Inflammatory macrophage (primary cell): ENCODE measurements around the gene DEAF1.
A peak's percentile ranks its signal among the peaks of the same experiment; 100 is the strongest.

Experiments
- DNase-seq, 2 donors: peaks; one replicate each; pipeline ENCODE4 v3.0.0-alpha.2; 2020 to 2022

DEAF1 gene

DNA sequence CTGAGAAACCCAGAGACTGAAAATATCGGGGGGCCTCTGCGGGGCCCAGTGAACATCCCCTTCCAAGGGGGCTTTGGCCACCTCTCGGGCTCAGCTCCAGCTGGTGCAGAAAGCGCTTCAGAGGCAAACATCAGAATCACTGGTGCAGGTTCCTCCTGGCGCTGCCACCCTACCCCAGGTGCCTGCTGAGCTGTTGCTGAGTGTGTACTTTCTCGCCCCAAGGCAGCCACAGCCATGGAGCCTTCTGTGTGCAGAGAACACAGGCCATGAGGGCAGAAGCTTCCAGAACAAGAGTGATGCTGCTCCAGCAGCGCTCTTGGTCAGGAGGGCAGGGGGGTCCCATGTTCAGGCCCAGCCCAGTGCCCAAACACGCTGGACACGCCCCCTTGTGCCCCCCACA lies 51.7 kb downstream of the DEAF1 start:
- DNase-seq: no peak

DNA sequence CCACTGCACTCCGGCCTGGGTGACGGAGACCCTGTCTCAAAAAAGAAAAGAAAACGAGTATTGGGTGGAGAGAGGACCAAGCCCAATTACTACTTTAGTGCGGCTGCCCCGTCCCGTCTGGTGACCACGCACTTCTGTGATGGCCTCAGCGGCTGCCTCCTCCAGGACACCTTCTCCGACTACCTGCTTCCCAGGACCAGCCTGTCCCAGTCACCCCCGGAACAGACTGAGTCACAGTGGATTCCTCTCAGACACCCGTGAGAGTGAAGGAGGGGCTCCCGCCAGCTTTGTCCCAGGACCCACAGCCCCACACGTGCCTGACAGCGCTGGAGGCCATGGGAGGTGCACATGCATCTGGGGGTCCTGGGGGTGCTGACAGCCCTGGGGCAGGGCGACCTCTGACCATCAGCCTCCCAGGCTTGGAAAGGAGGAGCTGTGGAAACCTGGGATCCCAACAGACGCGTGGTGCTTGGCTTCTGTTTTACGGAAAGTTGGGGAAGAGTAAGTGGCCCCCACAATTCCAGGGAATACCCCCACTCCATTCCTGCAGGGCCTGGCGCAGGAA lies 53.1 kb downstream of the DEAF1 start:
- no peak for DNase-seq

DNA sequence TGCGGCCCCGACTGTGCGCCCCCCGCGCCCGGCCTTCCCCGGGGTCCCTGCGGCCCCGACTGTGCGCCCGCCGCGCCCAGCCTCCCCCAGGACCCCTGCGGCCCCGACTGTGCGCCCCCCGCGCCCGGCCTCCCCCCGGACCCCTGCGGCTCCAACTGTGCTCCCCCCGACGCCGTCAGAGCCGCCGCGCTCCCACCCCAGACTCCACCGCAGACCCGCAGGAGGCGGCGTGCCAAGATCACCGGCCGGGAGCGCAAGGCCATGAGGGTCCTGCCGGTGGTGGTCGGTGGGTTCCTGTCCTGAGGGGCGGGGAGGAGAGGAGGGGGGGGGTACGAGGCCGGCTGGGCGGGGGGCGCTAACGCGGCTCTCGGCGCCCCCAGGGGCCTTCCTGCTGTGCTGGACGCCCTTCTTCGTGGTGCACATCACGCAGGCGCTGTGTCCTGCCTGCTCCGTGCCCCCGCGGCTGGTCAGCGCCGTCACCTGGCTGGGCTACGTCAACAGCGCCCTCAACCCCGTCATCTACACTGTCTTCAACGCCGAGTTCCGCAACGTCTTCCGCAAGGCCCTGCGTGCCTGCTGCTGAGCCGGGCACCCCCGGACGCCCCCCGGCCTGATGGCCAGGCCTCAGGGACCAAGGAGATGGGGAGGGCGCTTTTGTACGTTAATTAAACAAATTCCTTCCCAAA lies 54.9 kb downstream of the DEAF1 start:
- DNase-seq: peak in 1 of 2 donors; percentile 41

DNA sequence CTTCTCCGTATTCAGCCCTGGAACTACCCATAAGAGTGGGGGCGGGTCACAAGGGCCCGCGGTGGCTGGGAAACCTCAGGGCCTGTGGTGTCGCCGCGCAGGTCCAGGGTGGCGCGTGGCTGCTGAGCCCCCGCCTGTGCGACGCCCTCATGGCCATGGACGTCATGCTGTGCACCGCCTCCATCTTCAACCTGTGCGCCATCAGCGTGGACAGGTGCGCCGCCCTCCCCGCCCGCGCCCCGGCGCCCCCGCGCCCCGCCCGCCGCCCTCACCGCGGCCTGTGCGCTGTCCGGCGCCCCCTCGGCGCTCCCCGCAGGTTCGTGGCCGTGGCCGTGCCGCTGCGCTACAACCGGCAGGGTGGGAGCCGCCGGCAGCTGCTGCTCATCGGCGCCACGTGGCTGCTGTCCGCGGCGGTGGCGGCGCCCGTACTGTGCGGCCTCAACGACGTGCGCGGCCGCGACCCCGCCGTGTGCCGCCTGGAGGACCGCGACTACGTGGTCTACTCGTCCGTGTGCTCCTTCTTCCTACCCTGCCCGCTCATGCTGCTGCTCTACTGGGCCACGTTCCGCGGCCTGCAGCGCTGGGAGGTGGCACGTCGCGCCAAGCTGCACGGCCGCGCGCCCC lies 55.6 kb downstream of the DEAF1 start:
- DNase-seq: no peak

DNA sequence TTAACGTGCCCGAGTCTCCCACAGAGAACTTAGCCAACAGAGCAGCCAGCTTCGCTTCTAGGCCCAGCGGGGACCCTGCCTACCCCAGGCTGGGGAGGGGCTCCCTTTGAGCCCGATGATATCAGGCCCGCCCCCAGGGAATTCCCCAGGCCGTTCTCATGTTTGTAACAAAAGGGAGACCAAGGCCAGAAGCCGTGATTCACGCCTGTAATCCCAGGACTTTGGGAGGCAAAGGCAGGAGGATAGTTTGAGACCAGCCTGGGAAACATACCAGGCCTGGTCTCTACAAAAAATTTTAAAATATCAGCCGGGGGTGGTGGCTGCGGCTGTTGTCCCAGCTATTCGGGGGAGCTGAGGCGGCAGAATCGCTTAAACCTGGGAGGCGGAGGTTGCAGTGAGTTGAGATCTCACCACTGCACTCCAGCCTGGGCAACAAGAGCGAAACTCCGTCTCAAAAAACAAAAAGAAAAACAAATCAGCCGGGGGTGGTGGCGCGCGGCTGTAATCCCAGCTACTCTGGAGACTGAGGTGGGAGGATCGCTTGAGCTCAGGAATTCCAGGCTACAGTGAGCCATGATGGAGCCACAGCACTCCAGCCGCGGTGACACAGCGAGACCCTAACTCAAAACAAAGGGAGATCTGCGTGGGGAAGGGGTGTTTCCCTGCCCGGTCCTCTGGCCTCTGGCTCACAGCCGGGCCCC lies 56.2 kb downstream of the DEAF1 start:
- DNase-seq: no peak

DNA sequence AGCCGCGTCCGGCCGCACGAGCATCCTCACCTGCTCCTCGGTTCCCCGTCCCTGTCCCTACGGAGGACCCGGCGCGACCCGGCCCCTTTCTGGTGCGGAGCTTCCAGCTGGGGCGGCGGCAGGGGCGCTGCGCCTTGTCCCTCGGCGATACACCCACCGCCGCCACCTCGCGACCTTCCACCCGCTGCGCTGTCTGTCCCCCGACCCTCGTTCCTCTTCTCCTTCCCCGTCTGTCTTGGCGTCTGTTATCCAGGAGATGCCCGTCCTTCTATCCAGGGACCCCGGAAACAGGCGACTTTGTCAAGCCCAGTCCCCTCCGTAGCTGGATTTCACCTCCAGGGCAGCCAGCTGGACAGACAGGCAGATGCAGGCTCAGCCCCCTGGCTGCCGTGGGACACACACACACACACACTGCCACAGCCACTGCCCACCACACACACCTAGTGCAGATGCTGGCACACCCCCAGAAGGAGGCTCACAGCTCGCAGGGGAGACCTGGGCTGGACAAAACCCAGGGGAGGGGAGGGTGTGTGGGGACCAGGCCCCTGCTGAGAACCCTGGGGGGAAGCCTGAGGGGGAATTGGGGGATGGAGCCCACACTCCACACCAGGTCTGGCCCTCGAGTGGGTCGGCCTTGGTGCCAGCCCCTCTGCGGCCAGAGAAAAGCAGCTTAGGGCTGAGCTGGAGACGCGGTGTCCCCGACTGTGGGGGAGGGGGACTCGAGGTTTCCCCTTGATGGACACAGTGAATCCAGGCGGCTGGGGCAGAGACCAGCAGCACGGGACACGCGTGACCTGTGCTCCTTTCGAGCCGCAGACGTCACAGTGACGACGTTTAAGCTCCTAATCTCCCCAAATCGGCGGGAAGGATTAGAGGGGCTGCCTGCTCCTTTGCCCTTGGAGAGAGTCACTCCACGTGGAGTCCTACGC lies 57.2 kb downstream of the DEAF1 start:
- DNase-seq: no peak

DNA sequence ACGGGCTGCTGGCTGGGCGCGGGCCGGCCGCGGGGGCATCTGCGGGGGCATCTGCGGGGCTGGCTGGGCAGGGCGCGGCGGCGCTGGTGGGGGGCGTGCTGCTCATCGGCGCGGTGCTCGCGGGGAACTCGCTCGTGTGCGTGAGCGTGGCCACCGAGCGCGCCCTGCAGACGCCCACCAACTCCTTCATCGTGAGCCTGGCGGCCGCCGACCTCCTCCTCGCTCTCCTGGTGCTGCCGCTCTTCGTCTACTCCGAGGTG lies 57.8 kb downstream of the DEAF1 start:
- DNase-seq: no peak

DNA sequence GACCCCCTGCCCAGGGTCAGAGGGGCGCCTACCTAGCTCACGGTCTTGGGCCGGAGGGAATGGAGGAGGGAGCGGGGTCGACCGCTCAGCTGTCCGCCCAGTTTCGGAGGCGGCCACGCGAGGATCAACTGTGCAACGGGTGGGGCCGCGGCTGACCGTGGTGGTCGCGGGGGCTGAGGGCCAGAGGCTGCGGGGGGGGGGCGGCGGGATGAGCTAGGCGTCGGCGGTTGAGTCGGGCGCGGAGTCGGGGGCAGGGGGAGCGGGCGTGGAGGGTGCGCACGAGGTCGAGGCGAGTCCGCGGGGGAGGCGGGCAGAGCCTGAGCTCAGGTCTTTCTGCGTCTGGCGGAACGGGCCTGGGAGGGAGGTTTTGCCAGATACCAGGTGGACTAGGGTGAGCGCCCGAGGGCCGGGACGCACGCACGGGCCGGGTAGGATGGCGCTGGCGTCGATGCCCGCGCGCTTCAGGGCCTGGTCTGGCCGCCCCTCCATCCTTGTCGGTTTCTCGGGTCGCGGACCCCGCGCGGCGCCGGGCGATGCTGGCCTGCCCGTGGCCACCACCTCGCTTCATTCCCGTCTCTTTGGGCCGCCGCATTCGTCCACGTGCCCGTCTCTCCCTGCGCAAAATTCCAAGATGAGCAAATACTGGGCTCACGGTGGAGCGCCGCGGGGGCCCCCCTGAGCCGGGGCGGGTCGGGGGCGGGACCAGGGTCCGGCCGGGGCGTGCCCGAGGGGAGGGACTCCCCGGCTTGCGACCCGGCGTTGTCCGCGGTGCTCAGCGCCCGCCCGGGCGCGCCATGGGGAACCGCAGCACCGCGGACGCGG lies 58.3 kb downstream of the DEAF1 start, which contains the start of gene DRD4:
Gene DRD4, plus strand, starts transcription at position 759 of the 822 bp plus-strand sequence. Its CDS starts 36 bp downstream, at position 795.
- DNase-seq: no peak

DNA sequence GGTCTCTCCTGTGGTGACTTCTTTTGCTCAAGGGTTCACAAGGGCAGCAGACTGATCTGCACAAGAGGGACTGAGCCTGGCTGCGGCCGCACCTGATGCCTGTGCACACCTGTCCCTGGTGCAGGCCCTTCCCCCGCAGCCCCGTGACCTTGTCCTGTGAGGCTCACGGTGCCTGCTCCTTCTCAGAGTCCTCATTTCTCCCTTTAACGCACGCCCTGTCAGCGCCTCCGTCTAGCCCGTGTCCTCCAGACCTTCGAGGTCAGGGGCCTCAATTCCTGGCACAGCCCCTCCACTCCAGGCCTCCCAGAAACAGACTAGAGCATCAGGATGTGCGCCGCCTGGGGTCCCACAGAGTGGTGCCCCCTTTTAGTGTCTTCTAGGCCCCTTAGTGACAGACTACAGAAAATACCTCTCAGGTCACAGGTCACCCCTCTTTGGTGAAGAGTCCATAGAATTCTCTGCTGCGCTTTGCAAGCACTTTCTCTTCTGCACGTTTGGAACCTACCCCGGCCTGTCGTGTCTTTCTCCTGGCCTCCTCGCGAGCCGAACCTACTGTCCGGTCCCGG lies 59.0 kb downstream of the DEAF1 start:
- DNase-seq: no peak

DNA sequence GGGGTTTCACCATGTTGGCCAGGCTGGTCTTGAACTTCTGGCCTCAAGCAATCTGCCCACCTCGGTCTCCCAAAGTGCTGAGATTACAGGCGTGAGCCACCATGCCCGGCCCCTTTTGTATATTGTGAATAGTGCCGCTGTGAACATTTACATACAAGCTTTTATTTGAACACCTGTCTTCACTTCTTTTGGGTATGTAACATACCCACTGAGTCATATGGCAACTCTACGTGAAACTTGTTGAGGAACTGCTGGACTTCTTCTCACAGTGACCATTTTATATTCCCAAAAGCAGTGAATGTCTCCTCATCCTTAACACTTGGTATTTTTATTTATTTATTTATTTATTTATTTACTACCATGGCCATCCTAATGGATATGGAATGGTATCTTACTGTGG lies 64.2 kb downstream of the DEAF1 start:
- no peak for DNase-seq

DNA sequence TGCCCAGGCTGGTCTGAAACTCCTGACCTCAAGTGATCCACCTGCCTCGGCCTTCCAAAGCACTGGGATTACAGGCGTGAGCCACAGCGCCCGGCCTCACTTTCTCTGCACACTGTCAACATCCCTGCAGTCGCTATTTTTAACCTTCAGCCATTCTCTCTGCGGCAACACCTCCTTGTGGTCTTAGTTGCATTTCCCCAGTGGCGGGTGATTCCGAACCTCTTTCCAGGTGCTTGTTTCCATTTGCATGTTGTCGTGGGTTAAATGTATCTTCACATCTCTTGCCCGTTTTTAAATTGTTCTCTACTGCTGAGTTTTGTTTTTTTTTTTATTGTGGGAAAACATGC lies 65.8 kb downstream of the DEAF1 start:
- DNase-seq: no peak

DNA sequence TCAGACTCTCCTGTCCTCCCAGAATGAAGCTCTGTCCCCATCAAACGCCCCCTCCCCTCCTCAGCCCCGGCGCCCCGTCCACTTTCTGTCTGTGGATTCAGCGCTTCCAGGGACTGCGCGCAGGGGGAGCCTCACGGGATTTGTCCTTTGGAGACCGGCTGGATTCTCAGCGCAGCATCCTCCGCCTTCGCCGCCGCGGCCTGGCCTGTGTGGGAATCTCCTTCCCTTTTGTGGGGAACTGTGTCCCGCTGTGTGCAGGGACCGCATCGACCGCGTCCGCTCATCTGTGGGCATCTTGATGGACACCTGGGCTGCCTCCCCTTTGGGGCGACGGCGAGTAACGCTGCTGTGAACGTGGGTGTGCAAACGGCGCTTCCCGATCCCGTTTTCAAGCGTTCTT lies 67.0 kb downstream of the DEAF1 start:
- DNase-seq: no peak

DNA sequence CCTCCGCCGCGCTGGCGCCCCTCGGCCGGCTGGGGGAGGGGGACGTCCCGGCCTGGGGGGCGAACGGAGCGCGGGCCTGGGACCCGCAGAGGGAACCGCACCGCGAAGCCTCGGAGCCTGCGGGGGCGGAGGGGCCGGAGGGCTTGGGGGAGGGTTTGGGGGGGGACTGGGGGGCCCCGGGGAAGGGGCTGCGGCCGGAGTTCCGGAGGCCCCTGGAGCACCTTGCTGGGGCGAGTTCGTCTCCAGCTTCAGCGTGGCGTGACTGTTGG lies 67.8 kb downstream of the DEAF1 start:
- DNase-seq: no peak

DNA sequence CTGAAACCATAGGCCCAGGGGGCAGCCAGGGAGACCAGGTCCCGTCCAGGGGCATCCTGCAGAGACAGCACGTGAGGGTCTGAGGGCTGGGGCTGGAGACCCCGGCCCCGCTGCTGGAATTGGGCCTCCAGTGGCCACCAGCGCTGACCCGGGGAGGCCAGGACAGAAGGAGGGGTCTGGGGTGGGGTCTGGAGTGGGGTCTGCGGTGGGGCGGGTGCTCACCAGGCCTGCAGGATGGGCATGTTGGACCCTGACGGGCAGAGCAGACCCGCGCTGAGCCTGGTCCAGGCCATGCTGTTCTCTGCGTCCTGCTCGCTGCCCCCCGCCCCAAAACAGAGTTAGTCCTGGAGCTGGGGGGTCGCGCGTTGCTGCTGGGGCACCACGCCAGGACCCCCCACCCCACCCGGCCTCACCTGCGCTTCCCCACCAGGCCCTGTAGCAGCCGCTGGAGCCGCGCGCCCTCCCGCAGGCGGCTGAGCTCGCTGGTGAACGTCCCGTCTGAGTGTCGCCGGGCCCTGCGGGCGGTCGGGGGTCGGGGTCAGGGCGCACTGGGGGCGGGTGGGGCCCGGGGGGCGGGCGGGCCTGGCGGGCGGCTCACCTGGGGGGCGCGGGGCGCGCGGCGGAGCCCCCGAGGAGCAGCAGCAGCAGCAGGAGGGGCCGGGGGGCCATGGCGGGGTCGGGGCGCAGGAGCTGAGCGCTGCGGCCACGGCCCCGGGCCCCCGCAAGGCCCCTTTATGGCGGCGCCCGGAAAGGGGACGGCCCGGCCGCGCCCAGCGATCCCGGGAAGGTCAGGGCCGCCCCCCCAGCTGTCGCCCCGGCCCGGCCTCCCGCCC lies 68.3 kb downstream of the DEAF1 start, which contains the start of gene SCT:
Gene SCT, minus strand, starts transcription at position 707 of the 833 bp plus-strand sequence. Its CDS starts 38 bp downstream, at position 669.
- no peak for DNase-seq

DNA sequence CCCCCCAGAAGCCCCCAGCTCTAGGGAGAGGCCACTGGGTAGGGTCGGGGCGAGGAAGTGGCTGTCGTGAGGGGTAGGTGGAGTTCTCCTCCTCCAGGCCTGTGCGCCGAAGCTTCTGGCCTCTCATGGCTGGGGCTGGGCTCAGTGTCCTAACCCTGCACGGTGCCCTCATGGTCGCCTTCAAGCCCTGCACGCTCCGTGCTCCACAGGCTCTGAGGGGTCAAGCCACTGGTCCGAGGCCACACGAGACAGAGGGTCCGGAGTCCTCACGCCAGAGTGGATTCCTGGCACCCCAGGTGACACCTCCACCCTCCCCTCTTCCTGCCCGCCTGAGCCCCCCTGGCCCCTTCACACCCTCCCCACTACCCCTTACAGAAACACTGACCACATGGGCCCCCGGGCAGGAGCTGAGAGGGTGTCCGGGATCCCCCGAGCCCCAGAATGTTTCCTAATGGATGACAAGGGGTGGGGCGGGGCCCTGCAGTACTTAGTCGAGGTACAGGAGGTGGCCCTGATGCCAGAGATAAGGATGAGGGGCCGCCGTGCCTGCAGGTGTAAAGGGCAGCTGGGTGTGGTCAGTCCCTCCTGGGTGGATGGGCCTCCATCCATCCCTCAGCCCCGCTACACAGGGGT lies 69.3 kb downstream of the DEAF1 start:
- DNase-seq: no peak

DNA sequence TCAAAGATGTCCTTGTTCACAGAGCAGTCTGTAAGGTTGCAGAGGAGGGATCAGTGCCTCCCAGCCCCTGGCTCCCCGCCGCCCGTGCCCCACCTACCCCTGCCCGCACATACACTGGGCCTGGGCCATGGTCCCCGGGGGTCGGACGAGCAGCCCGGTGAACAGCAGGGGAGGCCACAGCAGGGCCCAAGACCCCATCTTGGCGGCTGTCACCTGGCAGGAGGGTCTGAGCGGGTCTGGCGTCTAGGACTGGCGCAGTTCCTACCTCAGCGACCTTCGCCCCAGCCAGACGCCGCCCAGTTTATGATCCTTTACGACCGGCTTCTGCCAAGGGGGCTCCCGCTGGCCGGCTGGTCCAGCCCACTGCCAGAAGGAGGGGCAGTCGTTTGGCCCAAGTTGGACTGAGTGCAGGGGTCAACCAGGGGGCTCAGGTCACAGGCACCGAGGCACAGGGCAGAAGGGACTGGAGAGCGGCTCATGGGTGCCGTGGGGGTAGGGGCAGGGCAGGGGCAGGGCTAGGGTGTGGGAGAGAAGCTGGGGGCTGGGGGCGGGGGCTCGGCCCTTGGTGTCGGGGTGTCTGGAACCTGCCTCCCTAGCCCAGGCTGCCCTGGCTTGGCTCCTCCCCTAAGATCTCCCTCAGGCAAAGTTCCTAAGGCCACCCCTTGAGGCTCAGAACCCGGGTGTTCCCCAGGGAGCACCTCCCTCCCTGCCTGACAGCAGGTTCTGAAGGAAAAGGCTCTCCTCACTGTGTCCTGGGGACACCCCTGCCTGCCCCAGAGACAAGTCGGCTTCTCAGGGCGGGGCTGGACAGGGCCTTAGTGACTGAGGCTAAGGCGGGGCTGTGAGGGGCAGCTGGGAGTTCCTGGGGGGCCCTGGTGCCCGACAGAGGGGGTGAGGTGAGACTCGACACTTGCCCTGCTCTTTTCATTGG lies 70.1 kb downstream of the DEAF1 start, which contains the start of gene CDHR5:
Gene CDHR5, minus strand, starts transcription at position 251 of the 931 bp plus-strand sequence. Its CDS starts 53 bp downstream, at position 198.
- DNase-seq: no peak

DNA sequence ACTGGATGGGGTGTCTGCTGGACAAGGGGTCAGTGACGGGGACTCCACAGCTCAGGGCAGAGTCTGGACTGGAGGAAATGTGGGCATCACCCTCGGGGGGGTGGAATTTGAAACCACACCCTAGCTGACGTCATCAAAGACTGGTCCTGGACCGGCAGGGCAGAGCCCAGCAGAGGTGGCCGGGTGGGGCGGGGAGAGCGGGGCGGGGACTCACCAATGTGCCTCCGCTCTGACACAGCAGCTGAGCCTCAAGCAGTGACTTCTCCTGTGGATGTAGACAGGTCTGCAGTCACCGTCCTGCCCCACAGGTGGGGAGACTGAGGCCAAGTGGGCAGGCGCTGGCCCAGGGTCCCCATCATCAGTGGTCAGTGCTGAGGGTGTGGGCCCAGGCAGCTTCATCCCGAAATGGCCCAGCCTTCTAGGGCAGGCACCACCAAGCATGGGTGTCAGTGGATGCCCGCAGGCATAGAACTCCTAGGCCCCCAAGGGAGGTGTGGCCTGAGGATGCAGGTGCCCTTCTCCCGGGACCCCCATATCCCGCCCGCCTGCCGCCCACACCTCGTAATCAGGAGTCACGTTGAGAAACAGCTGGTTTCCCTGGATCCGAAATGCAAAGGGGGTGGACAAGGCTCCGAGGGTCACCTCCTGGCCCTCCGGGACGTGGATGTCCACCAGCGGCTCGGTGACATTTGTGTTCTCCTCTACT lies 70.9 kb downstream of the DEAF1 start:
- peak in 1 of 2 donors; percentile 4 for DNase-seq

DNA sequence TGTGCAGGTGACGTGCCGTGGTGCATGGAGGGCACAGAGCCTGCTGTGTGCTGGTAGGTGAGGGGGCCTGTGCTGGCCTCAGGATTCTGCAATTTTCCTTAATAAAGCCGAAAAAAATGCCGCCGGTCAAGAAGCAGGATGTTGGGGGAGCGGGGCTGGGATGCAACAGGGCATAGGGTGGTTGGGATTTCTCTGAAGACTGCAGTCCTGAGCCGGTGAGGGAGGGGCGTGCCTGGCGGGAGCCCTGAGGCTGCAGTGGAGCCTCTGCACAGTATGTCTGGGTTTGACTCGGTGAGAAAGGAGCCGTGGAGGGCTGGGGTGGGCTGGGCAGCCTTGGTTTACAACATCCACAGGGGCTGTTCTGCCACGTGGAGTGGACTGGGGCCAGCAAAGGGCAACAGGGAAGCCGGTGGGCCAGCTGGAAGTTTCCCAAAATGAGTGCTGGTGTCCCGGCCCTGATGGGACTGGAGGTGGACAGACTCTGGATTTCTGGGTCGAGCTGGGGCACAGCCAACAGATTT lies 71.6 kb downstream of the DEAF1 start:
- DNase-seq: no peak
